Measurements from ENCODE around the gene CA10.

- TF ChIP-seq, protein P1, sequence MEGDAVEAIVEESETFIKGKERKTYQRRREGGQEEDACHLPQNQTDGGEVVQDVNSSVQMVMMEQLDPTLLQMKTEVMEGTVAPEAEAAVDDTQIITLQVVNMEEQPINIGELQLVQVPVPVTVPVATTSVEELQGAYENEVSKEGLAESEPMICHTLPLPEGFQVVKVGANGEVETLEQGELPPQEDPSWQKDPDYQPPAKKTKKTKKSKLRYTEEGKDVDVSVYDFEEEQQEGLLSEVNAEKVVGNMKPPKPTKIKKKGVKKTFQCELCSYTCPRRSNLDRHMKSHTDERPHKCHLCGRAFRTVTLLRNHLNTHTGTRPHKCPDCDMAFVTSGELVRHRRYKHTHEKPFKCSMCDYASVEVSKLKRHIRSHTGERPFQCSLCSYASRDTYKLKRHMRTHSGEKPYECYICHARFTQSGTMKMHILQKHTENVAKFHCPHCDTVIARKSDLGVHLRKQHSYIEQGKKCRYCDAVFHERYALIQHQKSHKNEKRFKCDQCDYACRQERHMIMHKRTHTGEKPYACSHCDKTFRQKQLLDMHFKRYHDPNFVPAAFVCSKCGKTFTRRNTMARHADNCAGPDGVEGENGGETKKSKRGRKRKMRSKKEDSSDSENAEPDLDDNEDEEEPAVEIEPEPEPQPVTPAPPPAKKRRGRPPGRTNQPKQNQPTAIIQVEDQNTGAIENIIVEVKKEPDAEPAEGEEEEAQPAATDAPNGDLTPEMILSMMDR (IDR thresholded peaks at IDR 0.05), result no peak
- TF ChIP-seq POLR2AphosphoS5 (IDR thresholded peaks at IDR 0.05), result no peak
These were observed 545.8 kb downstream of the CA10 start for GRCh38 chr17:51612692-51613091.
